GM21360 (cell line): Measurements from ENCODE around the gene NNT.
A peak's percentile ranks its signal among the peaks of the same experiment; 100 is the strongest.

ENCODE experiments used
- ATAC-seq: cut with Tn5 transposase; IDR thresholded peaks from one replicate; pipeline ENCODE4 v1.9.1; 2021; ENCODE audit warnings: mild to moderate bottlenecking, moderate library complexity; ENCODE audit not compliant: unreplicated experiment

NNT gene

GRCh38 chr5:43622074-43622473 lies 19.1 kb downstream of the NNT start:
- no peak for ATAC-seq

GRCh38 chr5:43623048-43623680 lies 20.2 kb downstream of the NNT start:
- ATAC-seq, result no peak

GRCh38 chr5:43627028-43627427 lies 24.0 kb downstream of the NNT start:
- ATAC-seq, result peak; percentile 60

GRCh38 chr5:43631182-43631910 lies 28.4 kb downstream of the NNT start:
- peak; percentile 81 for ATAC-seq

GRCh38 chr5:43634621-43635020 lies 31.6 kb downstream of the NNT start:
- ATAC-seq, result no peak

GRCh38 chr5:43635374-43635773 lies 32.4 kb downstream of the NNT start:
- no peak for ATAC-seq

- ATAC-seq, result no peak
These were observed 33.1 kb downstream of the NNT start for GRCh38 chr5:43636076-43636475.

GRCh38 chr5:43637416-43637815 lies 34.4 kb downstream of the NNT start:
- ATAC-seq, result no peak

GRCh38 chr5:43638107-43638506 lies 35.1 kb downstream of the NNT start:
- peak; percentile 43 for ATAC-seq

- no peak for ATAC-seq
These were observed 35.6 kb downstream of the NNT start for GRCh38 chr5:43638546-43638945.

GRCh38 chr5:43639566-43639965 lies 36.6 kb downstream of the NNT start:
- ATAC-seq, result no peak

- ATAC-seq, result no peak
These were observed 39.4 kb downstream of the NNT start for GRCh38 chr5:43642428-43642827.

- no peak for ATAC-seq
These were observed 40.3 kb downstream of the NNT start for GRCh38 chr5:43643327-43643726.

GRCh38 chr5:43643750-43644149 lies 40.8 kb downstream of the NNT start:
- ATAC-seq, result no peak

- ATAC-seq, result no peak
These were observed 44.0 kb downstream of the NNT start for GRCh38 chr5:43646992-43647391.

GRCh38 chr5:43647789-43648188 lies 44.8 kb downstream of the NNT start:
- ATAC-seq, result no peak

GRCh38 chr5:43648499-43649124 lies 45.6 kb downstream of the NNT start:
- ATAC-seq, result no peak

GRCh38 chr5:43649256-43649655 lies 46.3 kb downstream of the NNT start:
- no peak for ATAC-seq

GRCh38 chr5:43652537-43653302 lies 49.7 kb downstream of the NNT start:
- ATAC-seq, result no peak

GRCh38 chr5:43658509-43658908 lies 55.5 kb downstream of the NNT start:
- ATAC-seq, result no peak

GRCh38 chr5:43659075-43659474 lies 56.1 kb downstream of the NNT start:
- no peak for ATAC-seq
